Activated T-helper 1 cell treated with Interleukin-2 at 50 U/mL for 16 hours (primary cell): Measurements from ENCODE around the gene S100B.
"Not testable (repeated sequence)": the region's sequence is repeated elsewhere in the genome, so short reads cannot be mapped to it uniquely, and the experiment has no call there.

Experiments used
- DNase-seq: peaks from one replicate; pipeline ENCODE4 v3.0.0-alpha.2; 2020; ENCODE audit warnings: low read depth

Gene S100B

GRCh38 chr21:46600978-46601377 lies 3.9 kb downstream of the S100B start:
- DNase-seq, result no peak

- DNase-seq, result no peak
Measured at GRCh38 chr21:46600305-46600704, 4.6 kb downstream of the S100B start.

DNA sequence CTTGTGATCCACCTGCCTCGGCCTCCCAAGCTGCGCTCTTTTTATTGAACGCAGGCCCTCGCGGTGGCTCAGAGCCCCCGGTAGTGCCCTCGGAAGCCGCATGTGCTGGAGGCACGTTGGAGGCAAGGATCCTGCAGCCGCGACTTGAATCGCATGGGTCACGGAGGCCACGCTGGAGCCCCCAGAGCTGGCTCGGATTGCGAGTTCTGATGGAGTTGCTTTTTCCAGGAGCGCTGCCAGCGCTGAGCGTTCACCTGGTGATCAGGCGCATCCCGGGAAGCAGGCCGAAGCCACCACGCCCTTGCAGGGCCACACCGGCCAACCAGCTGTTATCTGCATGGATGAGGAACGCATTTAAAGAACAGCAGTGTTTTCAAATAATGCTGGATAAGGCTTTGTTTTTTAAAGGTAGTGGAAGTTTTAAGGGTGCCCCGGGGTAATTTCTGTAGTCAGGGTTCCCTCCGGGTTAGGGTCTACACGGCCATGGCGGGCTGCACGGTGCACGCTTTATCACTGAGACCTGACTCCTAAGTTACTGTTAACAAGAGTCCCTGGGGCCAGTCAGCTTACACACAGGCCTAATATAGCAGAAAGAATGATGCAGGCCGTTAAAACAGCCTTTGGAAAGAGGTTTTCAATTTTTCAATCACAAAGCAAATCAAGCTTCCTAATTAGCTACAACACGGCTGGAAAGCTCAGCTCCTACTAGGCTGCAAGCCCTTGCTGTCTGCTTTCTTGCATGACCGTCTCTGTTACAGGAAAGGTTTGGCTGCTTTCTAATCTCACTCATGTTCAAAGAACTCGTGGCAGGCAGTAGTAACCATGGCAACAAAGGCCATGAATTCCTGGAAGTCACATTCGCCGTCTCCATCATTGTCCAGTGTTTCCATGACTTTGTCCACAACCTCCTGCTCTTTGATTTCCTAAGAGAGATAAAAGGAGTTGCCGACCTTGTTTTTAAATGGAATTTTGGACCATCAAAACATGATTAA lies 6.0 kb downstream of the S100B start:
- no peak for DNase-seq

GRCh38 chr21:46597896-46598343 lies 7.0 kb downstream of the S100B start:
- DNase-seq, result no peak

DNA sequence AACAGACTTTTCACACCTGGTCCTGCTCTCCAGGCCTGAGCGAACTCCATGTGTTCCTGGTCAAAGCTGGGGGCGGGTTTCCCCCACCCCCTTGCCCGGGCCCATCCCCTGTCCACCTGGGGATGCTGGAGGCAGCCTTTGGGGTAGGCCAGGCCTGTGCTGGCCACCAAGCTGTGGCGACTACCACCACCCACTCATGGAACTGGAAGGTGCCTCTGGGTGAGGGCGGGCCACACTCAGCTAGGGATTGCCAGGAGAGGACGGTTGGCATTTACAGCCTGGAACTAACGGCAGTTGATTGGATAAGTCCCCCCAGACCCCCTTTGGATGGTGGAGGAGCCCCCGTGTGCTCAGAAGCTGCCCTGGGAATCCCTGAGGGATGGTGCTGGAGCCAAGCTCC lies 7.9 kb downstream of the S100B start:
- no peak for DNase-seq

- no peak for DNase-seq
Measured at GRCh38 chr21:46596201-46596600, 8.7 kb downstream of the S100B start.

DNA sequence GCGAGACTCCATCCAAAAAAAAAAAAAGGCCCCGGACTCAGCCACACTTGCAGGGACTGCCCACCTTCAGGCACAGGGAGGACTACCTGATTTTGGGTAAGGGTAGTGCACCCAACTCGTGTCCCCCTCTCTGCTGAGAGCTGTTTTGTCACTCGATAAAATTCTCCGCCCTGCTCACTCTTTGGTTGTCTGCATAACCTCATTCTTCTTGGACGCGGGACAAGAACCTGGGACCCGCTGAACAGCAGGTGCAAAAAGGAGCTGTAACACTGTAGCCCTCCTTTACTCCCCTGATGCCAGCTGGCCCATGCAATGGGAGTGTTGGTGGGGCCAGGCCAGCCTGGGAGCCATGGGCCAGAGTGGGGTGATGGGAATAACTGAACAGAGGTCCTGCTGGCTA lies 10.6 kb downstream of the S100B start:
- DNase-seq, result no peak

DNA sequence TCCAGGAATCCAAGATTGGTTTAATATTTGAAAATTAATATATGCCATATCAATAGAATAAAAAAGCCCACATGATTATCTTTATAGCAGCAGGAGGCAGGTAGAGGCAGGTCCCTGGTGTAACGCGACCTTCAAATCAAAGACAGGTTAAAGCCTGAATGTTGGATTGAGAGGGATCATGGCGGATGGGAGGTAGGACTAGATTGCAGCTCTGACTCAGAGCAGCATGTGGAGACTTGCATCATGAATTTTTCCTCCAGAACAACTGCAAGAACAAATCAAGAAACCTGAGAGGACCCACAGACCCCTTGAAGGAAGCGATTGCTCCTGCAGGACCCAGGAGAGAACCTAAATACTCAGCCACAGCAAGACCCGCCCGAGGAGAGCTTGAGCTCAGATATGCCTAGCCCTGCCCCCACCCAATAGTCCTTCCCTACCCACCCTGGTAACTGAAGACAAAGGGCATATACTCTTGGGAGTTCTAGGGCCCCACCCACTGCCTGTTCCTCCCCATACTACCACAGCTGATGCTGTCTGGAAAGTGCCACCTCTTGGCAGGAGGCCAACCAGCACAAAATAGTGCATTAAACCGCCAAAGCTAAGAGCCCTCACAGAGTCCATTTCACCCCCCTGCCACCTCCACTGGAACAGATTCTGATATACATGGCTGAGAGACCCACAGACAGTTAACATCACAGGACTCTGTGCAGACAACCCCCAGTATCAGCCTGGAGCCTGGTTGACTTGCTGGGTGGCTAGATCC lies 19.5 kb downstream of the S100B start:
- DNase-seq, result no peak

- DNase-seq, result no peak
Measured at GRCh38 chr21:46581780-46582307, 23.0 kb downstream of the S100B start.

DNA sequence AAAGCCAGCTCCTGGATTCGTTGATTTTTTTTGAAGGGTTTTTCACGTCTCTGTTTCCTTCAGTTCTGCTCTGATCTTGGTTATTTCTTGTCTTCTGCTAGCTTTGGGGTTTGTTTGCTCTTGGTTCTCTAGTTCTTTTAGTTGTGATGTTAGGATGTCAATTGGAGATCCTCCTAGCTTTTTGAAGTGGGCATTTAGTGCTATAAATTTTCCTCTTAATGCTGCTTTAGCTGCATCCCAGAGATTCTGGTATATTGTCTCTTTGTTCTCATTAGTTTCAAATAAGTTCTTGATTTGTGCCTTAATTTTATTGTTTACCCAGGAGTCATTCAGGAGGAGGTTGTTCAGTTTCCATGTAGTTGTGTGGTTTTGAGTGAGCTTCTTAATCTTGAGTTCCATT lies 25.5 kb downstream of the S100B start:
- not testable (repeated sequence) for DNase-seq

DNA sequence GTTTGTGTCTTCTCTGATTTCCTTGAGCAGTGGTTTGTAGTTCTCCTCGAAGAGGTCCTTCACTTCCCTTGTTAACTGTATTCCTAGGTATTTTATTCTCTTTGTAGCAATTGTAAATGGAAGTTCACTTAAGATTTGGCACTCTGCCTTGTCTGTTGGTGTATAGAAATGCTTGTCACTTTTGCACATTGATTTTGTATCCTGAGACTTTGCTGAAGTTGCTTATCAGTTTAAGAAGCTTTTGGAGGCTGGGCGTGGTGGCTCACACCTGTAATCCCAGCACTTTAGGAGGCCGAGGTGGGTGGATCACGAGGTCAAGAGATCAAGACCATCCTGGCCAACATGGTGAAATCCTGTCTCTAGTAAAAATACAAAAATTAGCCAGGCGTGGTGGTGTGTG lies 27.1 kb downstream of the S100B start:
- not testable (repeated sequence) for DNase-seq

- DNase-seq, result no peak
Measured at GRCh38 chr21:46572850-46573249, 32.0 kb downstream of the S100B start.

DNA sequence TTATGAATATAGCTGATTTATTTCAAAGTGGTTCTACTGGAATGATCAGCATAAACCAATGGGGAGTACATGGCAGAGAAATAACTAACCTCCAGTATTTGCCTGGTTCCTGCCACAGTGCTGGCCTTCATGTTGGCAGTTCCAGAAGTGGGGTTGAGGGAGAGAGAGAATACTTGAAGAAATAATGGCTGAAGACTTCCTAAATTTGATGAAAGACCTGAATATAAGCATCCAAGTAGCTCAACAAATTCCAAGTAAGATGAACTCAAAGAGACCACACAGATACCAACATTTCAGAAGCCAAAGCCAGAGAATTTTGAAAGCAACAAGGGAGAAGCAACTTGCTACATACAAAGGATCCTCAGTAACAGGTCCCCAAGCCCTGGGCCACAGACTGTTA lies 34.3 kb downstream of the S100B start:
- no peak for DNase-seq

DNA sequence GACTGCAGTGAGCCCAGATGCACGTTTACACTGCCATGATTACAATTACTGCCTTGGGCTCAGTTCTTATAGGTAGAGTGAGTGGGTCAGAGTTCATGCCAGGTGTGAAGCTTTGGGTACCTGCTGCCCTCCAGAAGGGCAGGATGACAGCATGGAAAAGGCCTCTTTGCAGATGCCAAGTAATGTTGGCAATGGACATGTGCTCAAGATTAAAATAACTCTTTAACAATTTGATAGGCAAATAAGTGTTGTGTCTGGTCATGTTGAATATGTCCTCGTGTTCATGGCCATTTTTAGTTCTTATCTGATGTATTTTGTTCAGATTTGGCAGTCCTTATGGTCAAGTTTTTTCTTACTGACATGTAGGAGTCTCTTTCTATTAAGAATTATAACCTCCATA lies 34.8 kb downstream of the S100B start:
- DNase-seq, result no peak

GRCh38 chr21:46569081-46569480 lies 35.8 kb downstream of the S100B start:
- no peak for DNase-seq

DNA sequence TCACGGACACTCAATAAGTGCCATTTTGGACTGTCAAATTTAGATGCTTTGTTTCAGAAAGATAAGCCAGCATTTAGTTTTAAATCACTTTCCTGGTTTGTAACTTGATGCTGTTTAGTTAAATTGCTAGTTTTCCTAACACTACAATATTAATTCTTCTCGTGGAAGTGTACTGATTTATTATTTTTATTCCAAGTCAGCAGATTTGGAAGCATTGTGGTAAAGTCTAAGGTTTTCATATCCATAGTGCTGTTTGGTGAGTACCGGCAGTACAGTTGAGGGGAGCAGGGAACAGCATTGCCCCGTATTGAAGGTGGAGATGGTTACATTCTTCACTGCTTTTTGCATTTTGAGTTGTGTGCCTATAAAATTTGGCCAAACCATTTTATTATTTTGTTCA lies 36.3 kb downstream of the S100B start:
- DNase-seq, result no peak

- DNase-seq, result no peak
Measured at GRCh38 chr21:46567348-46567747, 37.5 kb downstream of the S100B start.

DNA sequence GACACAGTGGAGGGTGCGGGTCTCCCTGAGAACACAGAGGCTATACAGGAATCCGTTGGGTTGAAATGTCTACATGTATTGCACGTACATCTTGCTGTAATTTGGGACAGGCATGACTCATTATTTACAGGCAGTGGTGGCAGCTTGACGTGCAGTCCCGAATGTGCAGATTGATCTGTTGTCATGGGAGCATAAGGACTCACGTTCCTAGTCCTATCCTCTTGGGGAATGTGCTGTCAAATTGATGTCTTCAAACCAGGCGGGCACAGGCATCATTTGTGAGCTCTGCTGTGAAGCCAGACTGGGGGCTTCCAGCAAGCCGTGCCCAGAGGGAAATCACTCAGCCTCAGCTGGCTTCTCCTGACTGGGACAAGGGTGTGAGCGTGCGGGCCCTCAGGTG lies 40.5 kb downstream of the S100B start:
- no peak for DNase-seq

DNA sequence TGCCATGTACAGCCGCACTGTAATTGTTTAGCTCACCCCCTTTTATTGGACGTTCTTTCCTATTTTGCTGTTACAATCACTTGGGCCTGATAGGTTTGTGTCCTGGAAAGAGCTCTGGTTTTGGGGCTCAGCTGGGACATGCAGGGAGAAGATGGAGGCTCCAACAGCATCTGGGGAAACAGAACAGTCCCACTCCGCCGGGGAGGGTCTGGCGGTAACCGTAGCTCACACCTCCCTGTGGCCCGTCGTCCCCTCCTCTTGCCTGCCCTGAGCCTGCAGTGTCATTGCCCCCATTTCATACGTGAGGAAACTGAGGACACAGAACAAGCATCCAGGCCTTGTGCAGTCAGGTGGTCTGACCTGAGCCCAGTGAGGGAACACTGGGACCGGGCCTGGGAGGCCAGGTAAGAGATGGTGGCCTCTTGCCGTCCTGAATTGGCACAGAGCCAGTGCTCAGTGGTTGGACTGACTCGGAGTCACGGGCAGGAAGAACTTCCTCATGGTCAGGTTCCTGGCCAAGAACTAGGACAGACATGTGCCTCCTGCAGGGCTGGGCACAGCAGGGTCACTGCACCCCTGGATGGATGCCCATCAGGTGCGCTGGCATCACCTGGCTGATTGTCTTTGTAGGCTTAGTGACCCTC lies 41.8 kb downstream of the S100B start:
- no peak for DNase-seq

- no peak for DNase-seq
Measured at GRCh38 chr21:46562472-46562871, 42.4 kb downstream of the S100B start.

GRCh38 chr21:46561445-46562090 lies 43.3 kb downstream of the S100B start:
- DNase-seq, result no peak
